GM23338 (cell line): ENCODE results near the gene RSU1. TPM values are rescaled to one million over a fixed set of nuclear protein-coding genes. Genes with fewer than 3 reads are reported as not detected.

Experiments
- ATAC-seq: fragments of 200-7000 bp; cut with Tn5 transposase; 3 replicates; pipeline ENCODE4 v1.9.1; 2020
- DNase-seq: peaks from one replicate; pipeline ENCODE4 v3.0.0-alpha.2; 2015; ENCODE audit warnings: low spot score
- H2AFZ ChIP-seq: fragments of 200-600 bp; sonication (generic); 2 replicates; pipeline ENCODE4 v1.8.0; 2016; ENCODE audit warnings: antibody characterized with exemption, mild to moderate bottlenecking, moderate library complexity
- H3F3A ChIP-seq: fragments of 200-600 bp; sonication (generic); replicated peaks from 2 replicates; pipeline ENCODE4 v1.8.0; 2017; ENCODE audit warnings: antibody characterized with exemption, mixed run types, low read depth
- H3K27ac ChIP-seq: fragments of 200-600 bp; sonication (generic); 2 replicates; pipeline ENCODE4 v1.6.1; 2016; ENCODE audit warnings: low read depth
- H3K27me3 ChIP-seq: fragments of 200-600 bp; sonication (generic); 2 replicates; pipeline ENCODE4 v1.8.0; 2016; ENCODE audit warnings: mild to moderate bottlenecking, mixed run types, moderate library complexity; ENCODE audit not compliant: insufficient read depth
- H3K36me3 ChIP-seq: fragments of 200-600 bp; sonication (generic); 2 replicates; pipeline ENCODE4 v1.8.0; 2016; ENCODE audit warnings: mild to moderate bottlenecking; ENCODE audit not compliant: insufficient read depth
- H3K4me1 ChIP-seq: fragments of 200-600 bp; sonication (generic); 2 replicates; pipeline ENCODE4 v1.8.0; 2016; ENCODE audit warnings: mild to moderate bottlenecking, moderate library complexity; ENCODE audit not compliant: insufficient read depth
- H3K4me2 ChIP-seq: fragments of 200-600 bp; sonication (generic); 2 replicates; pipeline ENCODE4 v1.7.1; 2017; ENCODE audit warnings: mixed run types
- H3K4me3 ChIP-seq: fragments of 200-600 bp; sonication (generic); 2 replicates; pipeline ENCODE4 v1.6.1; 2016; ENCODE audit warnings: mixed run types
- H3K79me2 ChIP-seq: fragments of 200-600 bp; sonication (generic); replicated peaks from 2 replicates; pipeline ENCODE4 v1.8.0; 2017; ENCODE audit warnings: mild to moderate bottlenecking; ENCODE audit not compliant: insufficient read depth
- H3K9me2 ChIP-seq: fragments of 200-600 bp; sonication (generic); 2 replicates; pipeline ENCODE4 v1.8.0; 2017; ENCODE audit not compliant: insufficient read depth
- H4K20me1 ChIP-seq: fragments of 200-600 bp; sonication (generic); replicated peaks from 2 replicates; pipeline ENCODE4 v1.8.0; 2017; ENCODE audit warnings: mild to moderate bottlenecking; ENCODE audit not compliant: insufficient read depth
- H3K27ac Mint-ChIP-seq: 2 replicates; pipeline ENCODE4 v1.8.0; 2020; ENCODE audit warnings: inconsistent platforms, mild to moderate bottlenecking, moderate library complexity, mixed read lengths
- H3K27me3 Mint-ChIP-seq: 3 replicates; pipeline ENCODE4 v1.8.0; 2022; ENCODE audit warnings: low read depth, mild to moderate bottlenecking, moderate library complexity, mixed read lengths, inconsistent platforms; ENCODE audit not compliant: insufficient read depth, poor library complexity
- H3K36me3 Mint-ChIP-seq: 3 replicates; pipeline ENCODE4 v1.8.0; 2021; ENCODE audit warnings: low read depth, mild to moderate bottlenecking, inconsistent platforms, moderate library complexity, mixed read lengths
- H3K4me1 Mint-ChIP-seq: 3 replicates; pipeline ENCODE4 v1.8.0; 2020; ENCODE audit warnings: mild to moderate bottlenecking, inconsistent platforms, mixed read lengths
- H3K4me3 Mint-ChIP-seq: 3 replicates; pipeline ENCODE4 v1.8.0; 2021; ENCODE audit warnings: moderate library complexity, mild to moderate bottlenecking, inconsistent platforms, mixed read lengths
- H3K9me3 Mint-ChIP-seq: 3 replicates; pipeline ENCODE4 v1.8.0; 2020; ENCODE audit warnings: moderate library complexity, mild to moderate bottlenecking, inconsistent platforms, mixed read lengths
- ETS1 ChIP-seq: IDR thresholded peaks from 2 replicates; pipeline ENCODE4 v1.6.1; 2016; ENCODE audit warnings: antibody characterized with exemption
- EZH2phosphoT487 ChIP-seq: fragments of 200-600 bp; sonication (generic); IDR thresholded peaks from one replicate; pipeline ENCODE4 v1.8.1; 2018; ENCODE audit warnings: antibody characterized with exemption; ENCODE audit not compliant: unreplicated experiment
- JUNB ChIP-seq: IDR thresholded peaks from one replicate; pipeline ENCODE4 v1.6.1; 2016; ENCODE audit warnings: antibody characterized with exemption; ENCODE audit not compliant: unreplicated experiment
- NANOG ChIP-seq: IDR thresholded peaks from 2 replicates; pipeline ENCODE4 v1.6.1; 2016; ENCODE audit warnings: antibody characterized with exemption, borderline replicate concordance
- POLR2AphosphoS5 ChIP-seq: IDR thresholded peaks from 2 replicates; pipeline ENCODE4 v1.6.1; 2016; ENCODE audit warnings: antibody characterized with exemption, low read depth
- REST ChIP-seq: IDR thresholded peaks from one replicate; pipeline ENCODE4 v1.6.1; 2018; ENCODE audit warnings: antibody characterized with exemption; ENCODE audit not compliant: unreplicated experiment
- ZNF114 ChIP-seq: fragments of 250-450 bp; sonication (Bioruptor Pico); IDR thresholded peaks from 2 replicates; pipeline ENCODE4 v1.5.0; 2020; ENCODE audit warnings: mild to moderate bottlenecking, moderate library complexity
- ZNF331 ChIP-seq: fragments of 250-450 bp; sonication (Bioruptor Pico); IDR thresholded peaks from 2 replicates; pipeline ENCODE4 v1.5.0; 2020; ENCODE audit warnings: low read depth, mild to moderate bottlenecking, moderate library complexity
- polyA plus RNA-seq: library from polyadenylated mRNA; unstranded; fragments of >200 nt; fragmentation: Nextera tagmentation; extraction: Ambion mirVana; gene quantifications from 2 replicates; pipeline ENCODE4 v1.2.1, GENCODE V29; 2016
- total RNA-seq: library from RNA; depleted of rRNA; stranded (reverse); fragments of >200 nt; shearing (Covaris generic); gene quantifications from 2 replicates; pipeline ENCODE4 v1.2.3, GENCODE V29; 2014
- TF ChIP-seq, protein P1 (sequence below): fragments of 250-450 bp; sonication (Bioruptor Pico); IDR thresholded peaks from 2 replicates; pipeline ENCODE4 v1.5.0; 2020; ENCODE audit warnings: mild to moderate bottlenecking, moderate library complexity
- TF ChIP-seq, protein P2 (sequence below), 2 experiments: fragments of 200-600 bp in 1 of 2; sonication (generic) in 1 of 2; conservative IDR thresholded peaks; 2 replicates each; pipeline versions ENCODE4 v1.5.1 to v1.6.1; 2016 to 2017; ENCODE audit warnings: antibody characterized with exemption in 2 of 2, low read depth in 2 of 2, mild to moderate bottlenecking in 2 of 2, moderate library complexity in 1 of 2

RSU1 gene
- total and polyA plus RNA-seq, 2 experiments from 2014 or later: 62.7 to 96.2 TPM

GRCh38 chr10:16673443-16673842, 143.8 kb downstream of the RSU1 start:
- DNase-seq (no peak), ATAC-seq (no peak)
- no peaks in the 10 kb centered on the region for H3K27me3 ChIP-seq
- H3K27ac ChIP-seq: no peak overlapping the region
- H3K27ac Mint-ChIP-seq: no peak overlapping the region
- no peaks in the 10 kb centered on the region for H3K36me3 ChIP-seq
- no peak overlapping the region for H3K4me2 ChIP-seq
- H3K27me3 Mint-ChIP-seq: no peaks in the 10 kb centered on the region
- no peak overlapping the region for H2AFZ ChIP-seq
- H3K79me2 ChIP-seq: no peaks in the 10 kb centered on the region
- H3K9me3 Mint-ChIP-seq: no peaks in the 10 kb centered on the region
- H3K9me2 ChIP-seq: 0 out of 2 replicates have a peak, but pooled peaks cover 6% of the 10 kb centered on the region
- no peak overlapping the region for H3K4me3 ChIP-seq
- H3F3A ChIP-seq: no peaks in the 10 kb centered on the region
- H3K36me3 Mint-ChIP-seq: no peaks in the 10 kb centered on the region; the same call in 2 of the 3 replicates
- peaks cover 2% of the 10 kb centered on the region; the same call in 1 of the 3 replicates for H3K4me1 Mint-ChIP-seq
- TF ChIP-seq REST: no peak
- TF ChIP-seq, protein P1, sequence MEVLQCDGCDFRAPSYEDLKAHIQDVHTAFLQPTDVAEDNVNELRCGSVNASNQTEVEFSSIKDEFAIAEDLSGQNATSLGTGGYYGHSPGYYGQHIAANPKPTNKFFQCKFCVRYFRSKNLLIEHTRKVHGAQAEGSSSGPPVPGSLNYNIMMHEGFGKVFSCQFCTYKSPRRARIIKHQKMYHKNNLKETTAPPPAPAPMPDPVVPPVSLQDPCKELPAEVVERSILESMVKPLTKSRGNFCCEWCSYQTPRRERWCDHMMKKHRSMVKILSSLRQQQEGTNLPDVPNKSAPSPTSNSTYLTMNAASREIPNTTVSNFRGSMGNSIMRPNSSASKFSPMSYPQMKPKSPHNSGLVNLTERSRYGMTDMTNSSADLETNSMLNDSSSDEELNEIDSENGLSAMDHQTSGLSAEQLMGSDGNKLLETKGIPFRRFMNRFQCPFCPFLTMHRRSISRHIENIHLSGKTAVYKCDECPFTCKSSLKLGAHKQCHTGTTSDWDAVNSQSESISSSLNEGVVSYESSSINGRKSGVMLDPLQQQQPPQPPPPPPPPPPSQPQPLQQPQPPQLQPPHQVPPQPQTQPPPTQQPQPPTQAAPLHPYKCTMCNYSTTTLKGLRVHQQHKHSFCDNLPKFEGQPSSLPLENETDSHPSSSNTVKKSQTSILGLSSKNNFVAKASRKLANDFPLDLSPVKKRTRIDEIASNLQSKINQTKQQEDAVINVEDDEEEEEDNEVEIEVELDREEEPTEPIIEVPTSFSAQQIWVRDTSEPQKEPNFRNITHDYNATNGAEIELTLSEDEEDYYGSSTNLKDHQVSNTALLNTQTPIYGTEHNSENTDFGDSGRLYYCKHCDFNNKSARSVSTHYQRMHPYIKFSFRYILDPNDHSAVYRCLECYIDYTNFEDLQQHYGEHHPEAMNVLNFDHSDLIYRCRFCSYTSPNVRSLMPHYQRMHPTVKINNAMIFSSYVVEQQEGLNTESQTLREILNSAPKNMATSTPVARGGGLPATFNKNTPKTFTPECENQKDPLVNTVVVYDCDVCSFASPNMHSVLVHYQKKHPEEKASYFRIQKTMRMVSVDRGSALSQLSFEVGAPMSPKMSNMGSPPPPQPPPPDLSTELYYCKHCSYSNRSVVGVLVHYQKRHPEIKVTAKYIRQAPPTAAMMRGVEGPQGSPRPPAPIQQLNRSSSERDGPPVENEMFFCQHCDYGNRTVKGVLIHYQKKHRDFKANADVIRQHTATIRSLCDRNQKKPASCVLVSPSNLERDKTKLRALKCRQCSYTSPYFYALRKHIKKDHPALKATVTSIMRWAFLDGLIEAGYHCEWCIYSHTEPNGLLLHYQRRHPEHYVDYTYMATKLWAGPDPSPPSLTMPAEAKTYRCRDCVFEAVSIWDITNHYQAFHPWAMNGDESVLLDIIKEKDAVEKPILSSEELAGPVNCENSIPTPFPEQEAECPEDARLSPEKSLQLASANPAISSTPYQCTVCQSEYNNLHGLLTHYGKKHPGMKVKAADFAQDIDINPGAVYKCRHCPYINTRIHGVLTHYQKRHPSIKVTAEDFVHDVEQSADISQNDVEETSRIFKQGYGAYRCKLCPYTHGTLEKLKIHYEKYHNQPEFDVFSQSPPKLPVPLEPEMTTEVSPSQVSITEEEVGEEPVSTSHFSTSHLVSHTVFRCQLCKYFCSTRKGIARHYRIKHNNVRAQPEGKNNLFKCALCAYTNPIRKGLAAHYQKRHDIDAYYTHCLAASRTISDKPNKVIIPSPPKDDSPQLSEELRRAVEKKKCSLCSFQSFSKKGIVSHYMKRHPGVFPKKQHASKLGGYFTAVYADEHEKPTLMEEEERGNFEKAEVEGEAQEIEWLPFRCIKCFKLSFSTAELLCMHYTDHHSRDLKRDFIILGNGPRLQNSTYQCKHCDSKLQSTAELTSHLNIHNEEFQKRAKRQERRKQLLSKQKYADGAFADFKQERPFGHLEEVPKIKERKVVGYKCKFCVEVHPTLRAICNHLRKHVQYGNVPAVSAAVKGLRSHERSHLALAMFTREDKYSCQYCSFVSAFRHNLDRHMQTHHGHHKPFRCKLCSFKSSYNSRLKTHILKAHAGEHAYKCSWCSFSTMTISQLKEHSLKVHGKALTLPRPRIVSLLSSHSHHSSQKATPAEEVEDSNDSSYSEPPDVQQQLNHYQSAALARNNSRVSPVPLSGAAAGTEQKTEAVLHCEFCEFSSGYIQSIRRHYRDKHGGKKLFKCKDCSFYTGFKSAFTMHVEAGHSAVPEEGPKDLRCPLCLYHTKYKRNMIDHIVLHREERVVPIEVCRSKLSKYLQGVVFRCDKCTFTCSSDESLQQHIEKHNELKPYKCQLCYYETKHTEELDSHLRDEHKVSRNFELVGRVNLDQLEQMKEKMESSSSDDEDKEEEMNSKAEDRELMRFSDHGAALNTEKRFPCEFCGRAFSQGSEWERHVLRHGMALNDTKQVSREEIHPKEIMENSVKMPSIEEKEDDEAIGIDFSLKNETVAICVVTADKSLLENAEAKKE (CRISPR knock-in tag): no peak
- TF ChIP-seq ETS1: no peak
- no peak for TF ChIP-seq ZNF331 (CRISPR knock-in tag)
- TF ChIP-seq EZH2phosphoT487: no peak
- no peak for TF ChIP-seq JUNB
- no peak for TF ChIP-seq NANOG
- no peak for TF ChIP-seq POLR2AphosphoS5
- TF ChIP-seq ZNF114: no peak
- TF ChIP-seq, protein P2, sequence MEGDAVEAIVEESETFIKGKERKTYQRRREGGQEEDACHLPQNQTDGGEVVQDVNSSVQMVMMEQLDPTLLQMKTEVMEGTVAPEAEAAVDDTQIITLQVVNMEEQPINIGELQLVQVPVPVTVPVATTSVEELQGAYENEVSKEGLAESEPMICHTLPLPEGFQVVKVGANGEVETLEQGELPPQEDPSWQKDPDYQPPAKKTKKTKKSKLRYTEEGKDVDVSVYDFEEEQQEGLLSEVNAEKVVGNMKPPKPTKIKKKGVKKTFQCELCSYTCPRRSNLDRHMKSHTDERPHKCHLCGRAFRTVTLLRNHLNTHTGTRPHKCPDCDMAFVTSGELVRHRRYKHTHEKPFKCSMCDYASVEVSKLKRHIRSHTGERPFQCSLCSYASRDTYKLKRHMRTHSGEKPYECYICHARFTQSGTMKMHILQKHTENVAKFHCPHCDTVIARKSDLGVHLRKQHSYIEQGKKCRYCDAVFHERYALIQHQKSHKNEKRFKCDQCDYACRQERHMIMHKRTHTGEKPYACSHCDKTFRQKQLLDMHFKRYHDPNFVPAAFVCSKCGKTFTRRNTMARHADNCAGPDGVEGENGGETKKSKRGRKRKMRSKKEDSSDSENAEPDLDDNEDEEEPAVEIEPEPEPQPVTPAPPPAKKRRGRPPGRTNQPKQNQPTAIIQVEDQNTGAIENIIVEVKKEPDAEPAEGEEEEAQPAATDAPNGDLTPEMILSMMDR (conservative IDR thresholded peaks at IDR 0.05; ENCODE audit: low read depth in 2 of 2): no peak
- no peaks in the 10 kb centered on the region for H3K4me1 ChIP-seq
- no peaks in the 10 kb centered on the region for H4K20me1 ChIP-seq
- no peak overlapping the region for H3K4me3 Mint-ChIP-seq
